ENCODE measurements around the gene PRODH2. TPM values are rescaled to one million over a fixed set of nuclear protein-coding genes. Genes with fewer than 3 reads are reported as not detected.
"Not testable (repeated sequence)": the region's sequence is repeated elsewhere in the genome, so short reads cannot be mapped to it uniquely, and the experiment has no call there.

PRODH2 gene
- total RNA-seq, 2 experiments from 2014 or later, result not detected

- ChIA-PET CTCF (no interaction called here), POLR2A (no interaction called here)
These were observed 7.0 kb downstream of the PRODH2 start for GRCh38 chr19:35805526-35806102.

- POLR2A ChIA-PET, result interaction anchor here (0.9 kb wide), 1 partner anchor 56 kb away, joined by 3 read pairs; the partner anchor contains the start of genes PSENEN and U2AF1L4
- CTCF ChIA-PET, result interaction anchor here (0.6 to 0.8 kb wide), 3 partner anchors 129 to 211 kb away, joined by 3 to 4 read pairs (median 3); no protein-coding TSS in a partner anchor
These were observed 10.8 kb downstream of the PRODH2 start for GRCh38 chr19:35801828-35802227.

GRCh38 chr19:35797663-35798062 lies 15.0 kb downstream of the PRODH2 start:
- ChIA-PET CTCF (interaction anchor here (0.6 to 1.0 kb wide), 2 partner anchors 18 to 30 kb away, joined by 3 read pairs; no protein-coding TSS in a partner anchor), POLR2A (interaction anchor here (0.5 kb wide), 1 partner anchor 264 kb away, joined by 3 read pairs; no protein-coding TSS in a partner anchor)

GRCh38 chr19:35796645-35797542 lies 15.8 kb downstream of the PRODH2 start:
- CTCF ChIA-PET, result no interaction called here
- POLR2A ChIA-PET, result no interaction called here

- POLR2A ChIA-PET, CTCF ChIA-PET: not testable (repeated sequence)
These were observed 17.1 kb downstream of the PRODH2 start for GRCh38 chr19:35795564-35795963.

- POLR2A ChIA-PET, result no interaction called here
- CTCF ChIA-PET, result no interaction called here
These were observed 19.1 kb downstream of the PRODH2 start for GRCh38 chr19:35793381-35794165.

- ChIA-PET POLR2A (no interaction called here), CTCF (no interaction called here)
These were observed 19.8 kb downstream of the PRODH2 start for GRCh38 chr19:35792888-35793287.

GRCh38 chr19:35792312-35792711 lies 20.3 kb downstream of the PRODH2 start:
- ChIA-PET POLR2A (no interaction called here), CTCF (no interaction called here)

GRCh38 chr19:35791814-35792279 lies 20.8 kb downstream of the PRODH2 start:
- ChIA-PET POLR2A (no interaction called here), CTCF (no interaction called here)

GRCh38 chr19:35790981-35791813 lies 21.4 kb downstream of the PRODH2 start:
- CTCF ChIA-PET, result interaction anchor here (1.2 kb wide), 1 partner anchor 15 kb away, joined by 4 read pairs; no protein-coding TSS in a partner anchor
- POLR2A ChIA-PET, result no interaction called here

GRCh38 chr19:35789978-35790944 lies 22.4 kb downstream of the PRODH2 start:
- ChIA-PET POLR2A (no interaction called here), CTCF (interaction anchor here (0.6 to 1.2 kb wide), 2 partner anchors 14 to 223 kb away, joined by 3 to 4 read pairs; no protein-coding TSS in a partner anchor)

GRCh38 chr19:35789195-35789977 lies 23.3 kb downstream of the PRODH2 start:
- ChIA-PET POLR2A (no interaction called here), CTCF (interaction anchor here (0.6 kb wide), 1 partner anchor 222 kb away, joined by 3 read pairs; no protein-coding TSS in a partner anchor)

GRCh38 chr19:35788205-35788960 lies 24.3 kb downstream of the PRODH2 start:
- ChIA-PET POLR2A (no interaction called here), CTCF (no interaction called here)

- CTCF ChIA-PET, result no interaction called here
- POLR2A ChIA-PET, result no interaction called here
These were observed 25.3 kb downstream of the PRODH2 start for GRCh38 chr19:35787227-35787799.

- ChIA-PET POLR2A (no interaction called here), CTCF (no interaction called here)
These were observed 26.1 kb downstream of the PRODH2 start for GRCh38 chr19:35786299-35787160.

- ChIA-PET CTCF (no interaction called here), POLR2A (no interaction called here)
These were observed 27.4 kb downstream of the PRODH2 start for GRCh38 chr19:35785339-35785627.

All from activated CD8-positive, alpha-beta memory T cell treated with anti-CD3 and anti-CD28 coated beads for 36 hours (primary cell).